ENCODE results near the gene MLH3. TPM values are rescaled to one million over a fixed set of nuclear protein-coding genes. Genes with fewer than 3 reads are reported as not detected.

The MLH3 gene
- total RNA-seq, 1 donor = 25.9 TPM

DNA sequence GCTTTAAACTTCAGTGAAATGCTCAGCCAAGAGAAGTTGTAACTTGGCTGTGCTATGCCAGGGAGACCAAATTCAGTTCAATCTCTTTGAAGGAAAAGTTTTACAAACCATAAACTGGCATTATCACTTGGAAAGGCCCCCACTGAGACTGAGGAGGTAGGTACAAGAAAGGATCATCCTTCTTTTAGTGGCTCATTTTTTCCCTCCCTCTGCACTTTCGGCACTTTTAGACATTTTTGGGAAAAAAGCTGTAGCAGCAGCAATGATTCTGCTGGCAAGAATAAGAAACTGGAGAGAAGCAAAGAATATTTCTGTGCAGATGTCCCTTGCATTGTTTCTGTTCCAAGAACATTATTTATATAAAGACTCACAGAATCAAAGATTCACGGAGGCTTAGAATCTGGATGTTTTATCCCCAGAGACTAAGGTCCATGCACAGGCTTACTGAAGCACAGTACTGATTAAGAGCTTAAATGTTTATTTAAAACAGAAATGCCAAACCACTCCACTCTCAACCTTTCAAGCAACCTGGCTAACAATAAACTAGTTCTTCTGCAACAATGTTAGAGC, 30.5 kb upstream of the MLH3 start:
- no peak overlapping the region for H3K4me3 ChIP-seq (ENCODE audit: low read depth, low read length)
- no peak for DNase-seq (ENCODE audit: low read depth)
- TF ChIP-seq, protein P1, sequence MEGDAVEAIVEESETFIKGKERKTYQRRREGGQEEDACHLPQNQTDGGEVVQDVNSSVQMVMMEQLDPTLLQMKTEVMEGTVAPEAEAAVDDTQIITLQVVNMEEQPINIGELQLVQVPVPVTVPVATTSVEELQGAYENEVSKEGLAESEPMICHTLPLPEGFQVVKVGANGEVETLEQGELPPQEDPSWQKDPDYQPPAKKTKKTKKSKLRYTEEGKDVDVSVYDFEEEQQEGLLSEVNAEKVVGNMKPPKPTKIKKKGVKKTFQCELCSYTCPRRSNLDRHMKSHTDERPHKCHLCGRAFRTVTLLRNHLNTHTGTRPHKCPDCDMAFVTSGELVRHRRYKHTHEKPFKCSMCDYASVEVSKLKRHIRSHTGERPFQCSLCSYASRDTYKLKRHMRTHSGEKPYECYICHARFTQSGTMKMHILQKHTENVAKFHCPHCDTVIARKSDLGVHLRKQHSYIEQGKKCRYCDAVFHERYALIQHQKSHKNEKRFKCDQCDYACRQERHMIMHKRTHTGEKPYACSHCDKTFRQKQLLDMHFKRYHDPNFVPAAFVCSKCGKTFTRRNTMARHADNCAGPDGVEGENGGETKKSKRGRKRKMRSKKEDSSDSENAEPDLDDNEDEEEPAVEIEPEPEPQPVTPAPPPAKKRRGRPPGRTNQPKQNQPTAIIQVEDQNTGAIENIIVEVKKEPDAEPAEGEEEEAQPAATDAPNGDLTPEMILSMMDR (IDR thresholded peaks at IDR 0.05; ENCODE audit: insufficient read depth, low read depth, low read length) = no peak

DNA sequence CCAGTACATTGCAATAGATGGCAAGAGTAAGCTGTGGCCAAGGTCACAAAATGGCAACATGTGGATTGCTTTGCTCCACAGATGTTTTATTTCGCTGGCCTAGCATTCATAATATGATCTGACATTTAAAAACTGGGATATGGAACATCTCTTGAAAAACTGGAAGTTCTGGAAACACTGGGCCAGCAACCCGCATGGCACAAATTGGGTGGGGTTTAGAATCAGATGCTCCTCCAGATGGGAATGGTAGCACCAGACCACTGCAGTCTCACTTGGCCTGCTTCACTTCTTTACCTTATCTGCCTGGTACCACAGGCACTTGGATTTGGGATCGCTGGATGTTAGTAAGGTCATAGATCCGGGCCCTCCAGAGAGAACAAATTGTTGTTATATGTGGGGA, 28.3 kb upstream of the MLH3 start:
- no peak overlapping the region for H3K4me3 ChIP-seq (ENCODE audit: low read depth, low read length)
- no peak for DNase-seq (ENCODE audit: low read depth)
- TF ChIP-seq, protein P1 (IDR thresholded peaks at IDR 0.05; ENCODE audit: insufficient read depth, low read depth, low read length) = no peak

DNA sequence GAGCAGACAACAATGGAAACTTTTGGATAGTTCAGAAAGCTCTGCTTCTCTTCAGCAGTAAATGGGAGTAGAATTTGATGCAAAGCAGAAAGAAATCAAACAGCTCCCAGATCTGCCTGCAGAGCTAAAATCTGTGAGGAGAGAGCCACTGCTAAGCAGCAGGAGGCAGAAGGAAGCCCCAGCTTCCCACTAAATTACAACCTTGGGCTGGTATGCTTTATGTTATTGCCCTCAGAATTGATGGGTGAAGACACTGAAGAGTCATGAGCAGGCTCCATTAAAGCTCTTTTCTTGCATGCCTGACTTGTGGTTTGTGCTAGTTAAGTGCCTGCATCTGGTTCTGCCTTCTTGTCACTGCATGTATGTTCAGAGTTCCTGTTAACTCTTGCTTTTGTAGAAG, 26.5 kb upstream of the MLH3 start:
- H3K4me3 ChIP-seq (ENCODE audit: low read depth, low read length) = no peak overlapping the region
- TF ChIP-seq, protein P1 (IDR thresholded peaks at IDR 0.05; ENCODE audit: insufficient read depth, low read depth, low read length) = no peak
- no peak for DNase-seq (ENCODE audit: low read depth)

DNA sequence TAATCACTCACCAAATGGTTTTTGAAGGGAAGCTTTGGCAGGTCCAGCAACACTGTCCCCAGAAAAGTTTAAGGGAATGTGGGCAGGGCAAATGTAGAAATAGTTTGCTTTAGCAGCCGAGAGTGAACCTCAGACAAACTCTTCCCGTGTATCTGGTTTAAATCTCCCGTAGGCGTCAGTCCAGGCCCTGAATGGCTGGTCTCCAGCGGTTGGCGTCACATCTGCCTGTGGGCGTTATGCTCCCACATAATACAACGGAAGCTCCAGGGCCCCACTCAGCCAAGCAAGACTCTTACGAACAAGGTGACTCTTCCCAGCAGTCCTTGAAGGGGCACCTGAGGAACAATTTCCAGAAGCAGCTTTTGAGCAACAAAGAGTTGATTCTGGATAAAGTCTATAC, 19.1 kb upstream of the MLH3 start:
- TF ChIP-seq, protein P1 (IDR thresholded peaks at IDR 0.05; ENCODE audit: insufficient read depth, low read depth, low read length) = no peak
- no peak overlapping the region for H3K4me3 ChIP-seq (ENCODE audit: low read depth, low read length)
- peak; percentile 54 for DNase-seq (ENCODE audit: low read depth)

DNA sequence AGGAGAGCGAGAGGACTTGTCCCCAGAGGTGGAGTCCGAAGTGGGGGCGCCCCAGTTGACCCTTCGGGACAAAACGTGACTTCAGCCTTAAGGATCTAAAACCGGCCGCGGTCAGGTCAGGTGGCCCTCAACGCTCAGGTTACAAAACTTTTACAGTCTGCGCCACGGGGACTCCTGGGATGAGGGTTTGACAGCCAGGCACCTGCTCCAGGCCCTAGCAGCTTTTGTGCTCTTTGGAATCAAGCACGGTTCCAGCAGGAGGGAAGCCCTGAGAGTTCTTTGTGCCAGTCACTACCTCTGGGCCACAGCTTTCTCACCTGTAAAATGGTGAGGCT, 18.5 kb upstream of the MLH3 start:
- TF ChIP-seq, protein P1 (IDR thresholded peaks at IDR 0.05; ENCODE audit: insufficient read depth, low read depth, low read length) = no peak
- no peak for DNase-seq (ENCODE audit: low read depth)
- H3K4me3 ChIP-seq (ENCODE audit: low read depth, low read length) = peak overlapping the region; percentile 64

DNA sequence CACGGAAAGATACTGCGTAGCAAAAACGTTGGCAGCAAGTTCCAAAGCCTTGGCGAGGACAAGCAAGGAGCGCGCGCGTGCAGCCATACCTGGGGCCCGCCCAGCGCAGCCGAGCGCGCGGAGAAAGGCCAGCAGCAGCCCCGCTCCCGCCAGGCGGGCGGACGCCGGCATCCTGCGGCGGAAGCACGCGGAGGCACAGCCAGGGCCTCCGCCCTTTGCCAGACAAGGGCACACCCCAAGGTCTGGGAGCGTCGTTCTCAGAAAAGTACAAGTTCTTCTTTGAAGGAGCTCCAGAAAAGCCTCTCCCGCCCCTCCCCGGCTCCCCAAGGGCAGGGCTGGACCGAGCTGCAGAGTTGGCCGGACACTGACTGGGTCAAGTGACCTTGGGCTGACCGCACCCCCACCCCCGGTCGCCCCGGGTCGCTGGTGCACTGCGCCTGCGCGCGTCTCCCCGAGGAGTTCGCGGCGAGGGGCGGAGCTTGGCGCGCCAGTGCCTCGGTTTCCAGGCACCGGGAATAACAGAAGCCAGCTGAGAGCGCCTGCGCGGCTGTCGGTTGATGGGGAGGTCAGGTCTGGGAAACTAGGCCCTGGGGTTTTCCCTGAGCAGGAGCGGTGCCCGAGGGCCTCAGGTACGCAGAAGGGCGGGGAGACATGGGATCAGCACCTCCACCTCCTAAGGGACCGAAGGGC, 18.0 kb upstream of the MLH3 start, which contains the start of gene ZC2HC1C:
ZC2HC1C (plus strand) TSS at position 521 of the 690 bp plus-strand sequence. CDS start 933 bp downstream, outside the sequence.
- TF ChIP-seq, protein P1 (IDR thresholded peaks at IDR 0.05; ENCODE audit: insufficient read depth, low read depth, low read length) = no peak
- H3K4me3 ChIP-seq (ENCODE audit: low read depth, low read length) = peak within 1 kb of the TSS; percentile 64
- DNase-seq (ENCODE audit: low read depth) = peak; percentile 84
